Measurements from ENCODE around the gene EPC2. TPM values are rescaled to one million over a fixed set of nuclear protein-coding genes. Genes with fewer than 3 reads are reported as not detected.

The EPC2 gene
- total RNA-seq, 1 donor from 2014 or later: 36.2 TPM

- peaks cover 85% of the 10 kb centered on the region for H3K4me1 Mint-ChIP-seq (ENCODE audit: low read depth)
- no peaks in the 10 kb centered on the region for H3K27me3 Mint-ChIP-seq (ENCODE audit: insufficient read depth)
- no peak for DNase-seq (ENCODE audit: low spot score)
- no peak overlapping the region for H3K27ac Mint-ChIP-seq
- H3K4me3 Mint-ChIP-seq: no peak overlapping the region
- intact Hi-C loops (cut with micrococcal nuclease): no loop called here
- peaks cover 15% of the 10 kb centered on the region for H3K9me3 Mint-ChIP-seq
- H3K36me3 Mint-ChIP-seq (ENCODE audit: low read depth): peaks cover 25% of the 10 kb centered on the region
Observed at GRCh38 chr2:148721520-148721931, 77.0 kb downstream of the EPC2 start.

GRCh38 chr2:148721991-148722777 is 77.6 kb downstream of the EPC2 start:
- no peak overlapping the region for H3K27ac Mint-ChIP-seq

GRCh38 chr2:148725564-148725963 is 81.0 kb downstream of the EPC2 start:
- intact Hi-C loops (cut with micrococcal nuclease): loop anchor here (5.0 kb wide), 1 partner anchor 68 kb away; no protein-coding TSS in a partner anchor
- no peak overlapping the region for H3K27ac Mint-ChIP-seq
- H3K4me3 Mint-ChIP-seq: no peak overlapping the region
- H3K9me3 Mint-ChIP-seq: no peaks in the 10 kb centered on the region
- peaks cover 48% of the 10 kb centered on the region for H3K4me1 Mint-ChIP-seq (ENCODE audit: low read depth)
- peaks cover 12% of the 10 kb centered on the region for H3K36me3 Mint-ChIP-seq (ENCODE audit: low read depth)
- H3K27me3 Mint-ChIP-seq (ENCODE audit: insufficient read depth): no peaks in the 10 kb centered on the region
- DNase-seq (ENCODE audit: low spot score): no peak

More at GRCh38 chr2:148721991-148722777, 77.6 kb downstream of the EPC2 start:
- peaks cover 82% of the 10 kb centered on the region for H3K4me1 Mint-ChIP-seq (ENCODE audit: low read depth)
- H3K4me3 Mint-ChIP-seq: no peak overlapping the region
- peaks cover 8% of the 10 kb centered on the region for H3K9me3 Mint-ChIP-seq
- H3K27me3 Mint-ChIP-seq (ENCODE audit: insufficient read depth): no peaks in the 10 kb centered on the region
- intact Hi-C loops (cut with micrococcal nuclease): no loop called here
- no peak for DNase-seq (ENCODE audit: low spot score)
- H3K36me3 Mint-ChIP-seq (ENCODE audit: low read depth): peaks cover 25% of the 10 kb centered on the region

- H3K4me3 Mint-ChIP-seq: no peak overlapping the region
- peaks cover 46% of the 10 kb centered on the region for H3K4me1 Mint-ChIP-seq (ENCODE audit: low read depth)
Observed at GRCh38 chr2:148726228-148726627, 81.7 kb downstream of the EPC2 start.

GRCh38 chr2:148730085-148730484 is 85.5 kb downstream of the EPC2 start:
- H3K36me3 Mint-ChIP-seq (ENCODE audit: low read depth): peaks cover 8% of the 10 kb centered on the region
- H3K4me3 Mint-ChIP-seq: no peak overlapping the region
- intact Hi-C loops (cut with micrococcal nuclease): no loop called here
- H3K27me3 Mint-ChIP-seq (ENCODE audit: insufficient read depth): no peaks in the 10 kb centered on the region
- H3K4me1 Mint-ChIP-seq (ENCODE audit: low read depth): peaks cover 27% of the 10 kb centered on the region
- no peak for DNase-seq (ENCODE audit: low spot score)
- H3K9me3 Mint-ChIP-seq: no peaks in the 10 kb centered on the region
- no peak overlapping the region for H3K27ac Mint-ChIP-seq

More at GRCh38 chr2:148726228-148726627, 81.7 kb downstream of the EPC2 start:
- Mint-ChIP-seq H3K36me3 (ENCODE audit: low read depth) (peaks cover 12% of the 10 kb centered on the region), H3K9me3 (no peaks in the 10 kb centered on the region), H3K27ac (no peak overlapping the region), H3K27me3 (ENCODE audit: insufficient read depth) (no peaks in the 10 kb centered on the region)
- no peak for DNase-seq (ENCODE audit: low spot score)
- intact Hi-C loops (cut with micrococcal nuclease): loop anchor here (5.0 kb wide), 1 partner anchor 69 kb away; no protein-coding TSS in a partner anchor

- DNase-seq (ENCODE audit: low spot score): no peak
- Mint-ChIP-seq H3K9me3 (no peaks in the 10 kb centered on the region), H3K4me3 (no peak overlapping the region), H3K36me3 (ENCODE audit: low read depth) (no peaks in the 10 kb centered on the region), H3K27me3 (ENCODE audit: insufficient read depth) (no peaks in the 10 kb centered on the region), H3K27ac (no peak overlapping the region), H3K4me1 (ENCODE audit: low read depth) (no peaks in the 10 kb centered on the region)
- intact Hi-C loops (cut with micrococcal nuclease): no loop called here
Observed at GRCh38 chr2:148737742-148738141, 93.2 kb downstream of the EPC2 start.

GRCh38 chr2:148739454-148740105 is 95.0 kb downstream of the EPC2 start:
- H3K27me3 Mint-ChIP-seq (ENCODE audit: insufficient read depth): no peaks in the 10 kb centered on the region
- no peak overlapping the region for H3K4me3 Mint-ChIP-seq
- H3K4me1 Mint-ChIP-seq (ENCODE audit: low read depth): no peaks in the 10 kb centered on the region
- H3K9me3 Mint-ChIP-seq: no peaks in the 10 kb centered on the region
- H3K36me3 Mint-ChIP-seq (ENCODE audit: low read depth): peaks cover 4% of the 10 kb centered on the region
- intact Hi-C loops (cut with micrococcal nuclease): no loop called here
- DNase-seq (ENCODE audit: low spot score): no peak
- no peak overlapping the region for H3K27ac Mint-ChIP-seq

GRCh38 chr2:148742373-148742772 is 97.8 kb downstream of the EPC2 start:
- peaks cover 5% of the 10 kb centered on the region for H3K4me1 Mint-ChIP-seq (ENCODE audit: low read depth)
- no peak overlapping the region for H3K27ac Mint-ChIP-seq
- H3K4me3 Mint-ChIP-seq: no peak overlapping the region
- peaks cover 14% of the 10 kb centered on the region for H3K36me3 Mint-ChIP-seq (ENCODE audit: low read depth)
- intact Hi-C loops (cut with micrococcal nuclease): no loop called here
- H3K27me3 Mint-ChIP-seq (ENCODE audit: insufficient read depth): no peaks in the 10 kb centered on the region
- DNase-seq (ENCODE audit: low spot score): no peak
- no peaks in the 10 kb centered on the region for H3K9me3 Mint-ChIP-seq

GRCh38 chr2:148745151-148745851 is 100.8 kb downstream of the EPC2 start:
- Mint-ChIP-seq H3K4me3 (no peak overlapping the region), H3K27ac (no peak overlapping the region), H3K36me3 (ENCODE audit: low read depth) (peaks cover 17% of the 10 kb centered on the region), H3K27me3 (ENCODE audit: insufficient read depth) (no peaks in the 10 kb centered on the region), H3K4me1 (ENCODE audit: low read depth) (peaks cover 5% of the 10 kb centered on the region), H3K9me3 (no peaks in the 10 kb centered on the region)
- no peak for DNase-seq (ENCODE audit: low spot score)
- intact Hi-C loops (cut with micrococcal nuclease): no loop called here

GRCh38 chr2:148746973-148747372 is 102.4 kb downstream of the EPC2 start:
- no peaks in the 10 kb centered on the region for H3K9me3 Mint-ChIP-seq
- H3K4me1 Mint-ChIP-seq (ENCODE audit: low read depth): peaks cover 5% of the 10 kb centered on the region
- H3K27me3 Mint-ChIP-seq (ENCODE audit: insufficient read depth): no peaks in the 10 kb centered on the region
- no peak overlapping the region for H3K4me3 Mint-ChIP-seq
- intact Hi-C loops (cut with micrococcal nuclease): no loop called here
- DNase-seq (ENCODE audit: low spot score): no peak
- peaks cover 17% of the 10 kb centered on the region for H3K36me3 Mint-ChIP-seq (ENCODE audit: low read depth)
- no peak overlapping the region for H3K27ac Mint-ChIP-seq

GRCh38 chr2:148751907-148752306 is 107.4 kb downstream of the EPC2 start:
- H3K27me3 Mint-ChIP-seq (ENCODE audit: insufficient read depth): no peaks in the 10 kb centered on the region
- no peaks in the 10 kb centered on the region for H3K9me3 Mint-ChIP-seq
- intact Hi-C loops (cut with micrococcal nuclease): no loop called here
- H3K4me1 Mint-ChIP-seq (ENCODE audit: low read depth): peaks cover 9% of the 10 kb centered on the region
- peaks cover 23% of the 10 kb centered on the region for H3K36me3 Mint-ChIP-seq (ENCODE audit: low read depth)
- no peak overlapping the region for H3K27ac Mint-ChIP-seq
- no peak overlapping the region for H3K4me3 Mint-ChIP-seq
- no peak for DNase-seq (ENCODE audit: low spot score)

- no peaks in the 10 kb centered on the region for H3K27me3 Mint-ChIP-seq (ENCODE audit: insufficient read depth)
- H3K27ac Mint-ChIP-seq: no peak overlapping the region
- no peak for DNase-seq (ENCODE audit: low spot score)
- H3K9me3 Mint-ChIP-seq: no peaks in the 10 kb centered on the region
- H3K4me1 Mint-ChIP-seq (ENCODE audit: low read depth): peaks cover 10% of the 10 kb centered on the region
- H3K36me3 Mint-ChIP-seq (ENCODE audit: low read depth): peaks cover 18% of the 10 kb centered on the region
- H3K4me3 Mint-ChIP-seq: no peak overlapping the region
- intact Hi-C loops (cut with micrococcal nuclease): no loop called here
Observed at GRCh38 chr2:148752977-148753376, 108.4 kb downstream of the EPC2 start.

GRCh38 chr2:148754864-148755263 is 110.3 kb downstream of the EPC2 start:
- H3K4me1 Mint-ChIP-seq (ENCODE audit: low read depth): peaks cover 10% of the 10 kb centered on the region
- DNase-seq (ENCODE audit: low spot score): no peak
- no peak overlapping the region for H3K4me3 Mint-ChIP-seq
- intact Hi-C loops (cut with micrococcal nuclease): no loop called here
- peaks cover 15% of the 10 kb centered on the region for H3K36me3 Mint-ChIP-seq (ENCODE audit: low read depth)
- H3K27me3 Mint-ChIP-seq (ENCODE audit: insufficient read depth): no peaks in the 10 kb centered on the region
- H3K9me3 Mint-ChIP-seq: no peaks in the 10 kb centered on the region
- no peak overlapping the region for H3K27ac Mint-ChIP-seq

Measured in activated T-helper 1 cell treated with anti-CD3 and anti-CD28 coated beads, Interleukin-12 subunit alpha, Interleukin-12 subunit beta, Interleukin-2, Interleukin-4 antibody, amounts not matched to agents 30 ng/mL and 10 ng/mL and 1 ng/mL, durations not matched to agents 14 hours and 24 hours and 36 hours (primary cell).